Measurements from ENCODE around the gene NCOA3. TPM values are rescaled to one million over a fixed set of nuclear protein-coding genes. Genes with fewer than 3 reads are reported as not detected.
A peak's percentile ranks its signal among the peaks of the same experiment; 100 is the strongest.

NCOA3 gene
- total RNA-seq, 4 donors from 2014 or later = 45.1 to 77.8 (median 56.3) TPM

- Histone ChIP-seq H3K4me3 (no peak overlapping the region), H3K27me3 (no peaks in the 10 kb centered on the region), H3K27ac (no peak overlapping the region), H3K4me1 (peaks cover 16% of the 10 kb centered on the region), H3K9me3 (no peaks in the 10 kb centered on the region), H3K36me3 (peaks cover 37% of the 10 kb centered on the region)
- WGBS = 81% methylated on average over 26 of the region's 27 CpGs
- TF ChIP-seq CTCF (IDR thresholded peaks at IDR 0.05) (no peak), EP300 (IDR thresholded peaks at IDR 0.05) (no peak), POLR2AphosphoS5 (IDR thresholded peaks at IDR 0.05) (no peak), POLR2A (IDR thresholded peaks at IDR 0.05) (no peak)
- peak in 1 of 2 donors; percentile 42 for DNase-seq (ENCODE audit: low spot score in 2 of 2)
Observed at GRCh38 chr20:47665221-47665991, 163.7 kb downstream of the NCOA3 start.

GRCh38 chr20:47666304-47666703 lies 164.6 kb downstream of the NCOA3 start:
- DNase-seq (ENCODE audit: low spot score in 2 of 2) = no peak
- H3K4me3 ChIP-seq = no peak overlapping the region
- H3K9me3 ChIP-seq = no peaks in the 10 kb centered on the region
- H3K27ac ChIP-seq = no peak overlapping the region
- TF ChIP-seq POLR2AphosphoS5 (IDR thresholded peaks at IDR 0.05) = no peak
- 95% methylated on average over 12 of the region's 19 CpGs for WGBS
- peaks cover 16% of the 10 kb centered on the region for H3K4me1 ChIP-seq
- H3K27me3 ChIP-seq = no peaks in the 10 kb centered on the region
- peaks cover 35% of the 10 kb centered on the region for H3K36me3 ChIP-seq

GRCh38 chr20:47667086-47667485 lies 165.4 kb downstream of the NCOA3 start:
- TF ChIP-seq CTCF (IDR thresholded peaks at IDR 0.05) (no peak), POLR2AphosphoS5 (IDR thresholded peaks at IDR 0.05) (no peak), EP300 (IDR thresholded peaks at IDR 0.05) (no peak), POLR2A (IDR thresholded peaks at IDR 0.05) (no peak)
- 81% methylated on average over 5 of the region's 5 CpGs for WGBS
- H3K4me1 ChIP-seq = peaks cover 16% of the 10 kb centered on the region

GRCh38 chr20:47667531-47668312 lies 166.0 kb downstream of the NCOA3 start:
- DNase-seq (ENCODE audit: low spot score in 2 of 2) = no peak
- WGBS = 87% methylated on average over 19 of the region's 19 CpGs

More at GRCh38 chr20:47667086-47667485, 165.4 kb downstream of the NCOA3 start:
- no peak for DNase-seq (ENCODE audit: low spot score in 2 of 2)
- no peaks in the 10 kb centered on the region for H3K27me3 ChIP-seq
- H3K9me3 ChIP-seq = no peaks in the 10 kb centered on the region
- peaks cover 30% of the 10 kb centered on the region for H3K36me3 ChIP-seq
- H3K4me3 ChIP-seq = no peak overlapping the region
- H3K27ac ChIP-seq = no peak overlapping the region

More at GRCh38 chr20:47667531-47668312, 166.0 kb downstream of the NCOA3 start:
- H3K9me3 ChIP-seq = no peaks in the 10 kb centered on the region
- H3K27me3 ChIP-seq = no peaks in the 10 kb centered on the region
- H3K27ac ChIP-seq = no peak overlapping the region
- H3K36me3 ChIP-seq = peaks cover 31% of the 10 kb centered on the region
- H3K4me3 ChIP-seq = no peak overlapping the region
- TF ChIP-seq CTCF (IDR thresholded peaks at IDR 0.05) (no peak), POLR2A (IDR thresholded peaks at IDR 0.05) (no peak), EP300 (IDR thresholded peaks at IDR 0.05) (no peak), POLR2AphosphoS5 (IDR thresholded peaks at IDR 0.05) (no peak)
- peaks cover 16% of the 10 kb centered on the region for H3K4me1 ChIP-seq
